ENCODE results near the gene ELOA. TPM values are rescaled to one million over a fixed set of nuclear protein-coding genes. Genes with fewer than 3 reads are reported as not detected.

Gene ELOA
- total RNA-seq, 1 experiment from 2014 or later = 31.3 TPM

DNA sequence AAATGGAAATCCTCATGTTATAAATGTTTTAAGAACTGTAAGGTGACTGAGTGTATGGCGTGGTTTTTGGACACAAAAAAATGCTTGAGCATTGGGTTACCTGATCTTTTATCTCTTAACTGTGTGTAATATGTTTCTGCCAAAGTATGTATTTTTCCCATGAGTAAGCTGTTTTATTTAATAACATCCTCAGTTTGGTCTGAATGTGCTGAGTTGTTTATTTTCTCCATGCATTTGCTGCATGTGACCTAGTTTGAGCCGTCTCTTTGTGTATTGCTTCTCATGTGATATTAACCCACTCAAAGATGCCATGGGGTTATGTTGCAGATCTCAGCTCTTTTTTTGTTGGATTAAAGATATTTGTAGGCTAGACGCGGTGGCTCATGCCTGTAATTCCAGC lies 41.6 kb downstream of the ELOA start:
- Mint-ChIP-seq H3K9me3 (ENCODE audit: unreplicated experiment) (no peaks in the 10 kb centered on the region), H3K4me1 (ENCODE audit: low read depth, unreplicated experiment) (no peaks in the 10 kb centered on the region)
- BruUV-seq (replicated peaks) = no TSS peak

DNA sequence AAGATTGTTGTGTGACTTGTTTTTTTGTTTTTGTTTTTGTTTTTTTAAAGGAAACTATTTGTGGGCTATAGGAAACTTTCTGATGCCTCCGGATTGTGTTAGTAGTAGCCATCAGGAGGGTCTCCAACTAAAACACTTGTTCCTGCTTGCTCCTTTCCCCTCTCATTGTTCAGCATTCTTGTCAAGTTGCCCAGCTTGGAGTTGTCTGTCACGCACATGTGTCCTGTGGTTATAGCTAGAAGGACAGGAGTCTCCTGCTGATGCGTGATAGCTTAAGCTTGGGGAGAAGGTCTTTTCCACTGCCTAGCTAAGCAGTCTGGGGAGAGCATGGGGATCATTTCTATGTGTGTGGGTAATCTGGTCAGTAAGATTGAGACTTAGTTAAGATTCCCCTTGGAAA lies 44.4 kb downstream of the ELOA start:
- H3K9me3 ChIP-seq = no peaks in the 10 kb centered on the region
- H3K27ac Mint-ChIP-seq (ENCODE audit: unreplicated experiment) = no peak overlapping the region
- CTCF ChIA-PET = no interaction called here
- H3K4me1 ChIP-seq = peaks cover 9% of the 10 kb centered on the region
- no peak overlapping the region for H3K4me3 ChIP-seq (ENCODE audit: low read depth, low read length)
- no peaks in the 10 kb centered on the region for H3K36me3 ChIP-seq (ENCODE audit: control insufficient read depth, insufficient read depth, low read length)
- peaks cover 61% of the 10 kb centered on the region for H3K36me3 Mint-ChIP-seq (ENCODE audit: insufficient read depth, unreplicated experiment)
- intact Hi-C loops (cut with micrococcal nuclease; ENCODE audit: unreplicated experiment) = no loop called here
- no peaks in the 10 kb centered on the region for H3K27me3 Mint-ChIP-seq (ENCODE audit: insufficient read depth, unreplicated experiment)
- TSS peak; percentile 47 for BruUV-seq (replicated peaks)
- TF ChIP-seq, protein P1, sequence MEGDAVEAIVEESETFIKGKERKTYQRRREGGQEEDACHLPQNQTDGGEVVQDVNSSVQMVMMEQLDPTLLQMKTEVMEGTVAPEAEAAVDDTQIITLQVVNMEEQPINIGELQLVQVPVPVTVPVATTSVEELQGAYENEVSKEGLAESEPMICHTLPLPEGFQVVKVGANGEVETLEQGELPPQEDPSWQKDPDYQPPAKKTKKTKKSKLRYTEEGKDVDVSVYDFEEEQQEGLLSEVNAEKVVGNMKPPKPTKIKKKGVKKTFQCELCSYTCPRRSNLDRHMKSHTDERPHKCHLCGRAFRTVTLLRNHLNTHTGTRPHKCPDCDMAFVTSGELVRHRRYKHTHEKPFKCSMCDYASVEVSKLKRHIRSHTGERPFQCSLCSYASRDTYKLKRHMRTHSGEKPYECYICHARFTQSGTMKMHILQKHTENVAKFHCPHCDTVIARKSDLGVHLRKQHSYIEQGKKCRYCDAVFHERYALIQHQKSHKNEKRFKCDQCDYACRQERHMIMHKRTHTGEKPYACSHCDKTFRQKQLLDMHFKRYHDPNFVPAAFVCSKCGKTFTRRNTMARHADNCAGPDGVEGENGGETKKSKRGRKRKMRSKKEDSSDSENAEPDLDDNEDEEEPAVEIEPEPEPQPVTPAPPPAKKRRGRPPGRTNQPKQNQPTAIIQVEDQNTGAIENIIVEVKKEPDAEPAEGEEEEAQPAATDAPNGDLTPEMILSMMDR (IDR thresholded peaks at IDR 0.05; ENCODE audit: insufficient read depth in 1 of 2, low read depth in 1 of 2, low read length in 1 of 2, severe bottlenecking in 1 of 2, unreplicated experiment in 1 of 2) = no peak
- no peaks in the 10 kb centered on the region for H3K4me1 Mint-ChIP-seq (ENCODE audit: low read depth, unreplicated experiment)
- POLR2A ChIA-PET = no interaction called here
- H3K4me3 Mint-ChIP-seq (ENCODE audit: unreplicated experiment) = no peak overlapping the region
- DNase-seq = no peak
- no peaks in the 10 kb centered on the region for H3K27me3 ChIP-seq (replicated peaks; ENCODE audit: control insufficient read depth, insufficient read depth, low read length)
- H3K9me3 Mint-ChIP-seq (ENCODE audit: unreplicated experiment) = no peaks in the 10 kb centered on the region

More for the DNA sequence above, 41.6 kb downstream of the ELOA start:
- Mint-ChIP-seq H3K36me3 (ENCODE audit: insufficient read depth, unreplicated experiment) (peaks cover 41% of the 10 kb centered on the region), H3K27me3 (ENCODE audit: insufficient read depth, unreplicated experiment) (no peaks in the 10 kb centered on the region), H3K27ac (ENCODE audit: unreplicated experiment) (no peak overlapping the region), H3K4me3 (ENCODE audit: unreplicated experiment) (no peak overlapping the region)
- no peaks in the 10 kb centered on the region for H3K36me3 ChIP-seq (ENCODE audit: control insufficient read depth, insufficient read depth, low read length)
- TF ChIP-seq, protein P1 (IDR thresholded peaks at IDR 0.05; ENCODE audit: insufficient read depth in 1 of 2, low read depth in 1 of 2, low read length in 1 of 2, severe bottlenecking in 1 of 2, unreplicated experiment in 1 of 2) = no peak
- intact Hi-C loops (cut with micrococcal nuclease; ENCODE audit: unreplicated experiment) = no loop called here
- CTCF ChIA-PET = no interaction called here
- no peaks in the 10 kb centered on the region for H3K4me1 ChIP-seq
- H3K27me3 ChIP-seq (replicated peaks; ENCODE audit: control insufficient read depth, insufficient read depth, low read length) = no peaks in the 10 kb centered on the region
- no peaks in the 10 kb centered on the region for H3K9me3 ChIP-seq
- POLR2A ChIA-PET = no interaction called here
- no peak overlapping the region for H3K4me3 ChIP-seq (ENCODE audit: low read depth, low read length)
- DNase-seq = no peak

GRCh38 chr1:23788695-23789094 lies 45.4 kb downstream of the ELOA start:
- no peaks in the 10 kb centered on the region for H3K27me3 ChIP-seq (replicated peaks; ENCODE audit: control insufficient read depth, insufficient read depth, low read length)
- no peaks in the 10 kb centered on the region; the same call in 1 of the 2 replicates for H3K36me3 ChIP-seq (ENCODE audit: control insufficient read depth, insufficient read depth, low read length)
- ChIA-PET POLR2A (interaction anchor here (0.6 kb wide), 1 partner anchor 726 kb away, joined by 3 read pairs; no protein-coding TSS in a partner anchor), CTCF (no interaction called here)
- H3K4me1 ChIP-seq = peaks cover 9% of the 10 kb centered on the region
- BruUV-seq (replicated peaks) = no TSS peak
- intact Hi-C loops (cut with micrococcal nuclease; ENCODE audit: unreplicated experiment) = no loop called here
- H3K27me3 Mint-ChIP-seq (ENCODE audit: insufficient read depth, unreplicated experiment) = no peaks in the 10 kb centered on the region
- H3K9me3 Mint-ChIP-seq (ENCODE audit: unreplicated experiment) = no peaks in the 10 kb centered on the region
- TF ChIP-seq, protein P1 (IDR thresholded peaks at IDR 0.05; ENCODE audit: insufficient read depth in 1 of 2, low read depth in 1 of 2, low read length in 1 of 2, severe bottlenecking in 1 of 2, unreplicated experiment in 1 of 2) = no peak
- H3K27ac Mint-ChIP-seq (ENCODE audit: unreplicated experiment) = no peak overlapping the region
- no peak overlapping the region for H3K4me3 ChIP-seq (ENCODE audit: low read depth, low read length)
- H3K4me3 Mint-ChIP-seq (ENCODE audit: unreplicated experiment) = peak overlapping the region; percentile 37
- H3K36me3 Mint-ChIP-seq (ENCODE audit: insufficient read depth, unreplicated experiment) = peaks cover 71% of the 10 kb centered on the region
- H3K9me3 ChIP-seq = no peaks in the 10 kb centered on the region
- H3K4me1 Mint-ChIP-seq (ENCODE audit: low read depth, unreplicated experiment) = no peaks in the 10 kb centered on the region
- no peak for DNase-seq

Data from Caco-2 (cell line).